ENCODE data around the gene SPECC1L. TPM values are rescaled to one million over a fixed set of nuclear protein-coding genes. Genes with fewer than 3 reads are reported as not detected.
A peak's percentile ranks its signal among the peaks of the same experiment; 100 is the strongest.

SPECC1L gene
- total RNA-seq, 2 donors from 2014 or later = 23.1 to 26.0 TPM

GRCh38 chr22:24427500-24428164 is 157.0 kb downstream of the SPECC1L start, which contains the start of gene ADORA2A:
Gene ADORA2A (plus strand): TSS chr22:24427599. CDS start chr22:24433405, 5,806 bp downstream.
- H3K27me3 ChIP-seq = peaks cover 0 to 8% of the 10 kb centered on the region in 2 donors
- TF ChIP-seq CTCF (IDR thresholded peaks at IDR 0.05) = no peak
- TF ChIP-seq POLR2A (IDR thresholded peaks at IDR 0.05) = no peak
- no peaks in the 10 kb centered on the region for H3K36me3 ChIP-seq (replicated peaks in 1 of 2; ENCODE audit: insufficient read depth in 1 of 2, low read depth in 2 of 2)
- peak within 1 kb of the TSS in 1 of 4 donors; percentile 47 for H3K27ac ChIP-seq
- H3K4me3 ChIP-seq = no peak within 1 kb of the TSS
- 67 to 71% methylated on average over 1 to 15 of the region's 22 CpGs for WGBS, 2 donors
- peak in 1 of 4 donors; percentile 44 for DNase-seq
- intact Hi-C loops (cut with DNase I) = loop anchor here (5.0 kb wide), 1 partner anchor 95 kb away; no protein-coding TSS in a partner anchor
- H3K4me1 ChIP-seq = peaks cover 24% of the 10 kb centered on the region
- ATAC-seq = no peak
- H3K9me3 ChIP-seq = no peaks in the 10 kb centered on the region

GRCh38 chr22:24428751-24429410 is 158.2 kb downstream of the SPECC1L start:
- TF ChIP-seq POLR2A (IDR thresholded peaks at IDR 0.05) = no peak
- TF ChIP-seq CTCF (IDR thresholded peaks at IDR 0.05) = no peak
- DNase-seq (no peak), ATAC-seq (no peak)
- Histone ChIP-seq H3K27me3 (peaks cover 0 to 8% of the 10 kb centered on the region in 2 donors), H3K9me3 (no peaks in the 10 kb centered on the region), H3K4me1 (peaks cover 28% of the 10 kb centered on the region), H3K4me3 (no peak overlapping the region), H3K27ac (no peak overlapping the region), H3K36me3 (replicated peaks in 1 of 2; ENCODE audit: insufficient read depth in 1 of 2, low read depth in 2 of 2) (no peaks in the 10 kb centered on the region)
- 72 to 73% methylated on average over 10 to 11 of the region's 11 CpGs for WGBS, 2 donors
- intact Hi-C loops (cut with DNase I) = loop anchor here (5.0 kb wide), 1 partner anchor 93 kb away; no protein-coding TSS in a partner anchor

- Histone ChIP-seq H3K9me3 (no peaks in the 10 kb centered on the region), H3K4me1 (peaks cover 20% of the 10 kb centered on the region), H3K4me3 (no peak overlapping the region), H3K36me3 (replicated peaks in 1 of 2; ENCODE audit: insufficient read depth in 1 of 2, low read depth in 2 of 2) (no peaks in the 10 kb centered on the region), H3K27me3 (peaks cover 0 to under 1% of the 10 kb centered on the region in 2 donors), H3K27ac (no peak overlapping the region)
- no peak for TF ChIP-seq POLR2A (IDR thresholded peaks at IDR 0.05)
- no peak for TF ChIP-seq CTCF (IDR thresholded peaks at IDR 0.05)
- WGBS, 2 donors = 66 to 73% methylated on average over 7 to 19 of the region's 22 CpGs
- ATAC-seq (no peak), DNase-seq (peak in 1 of 4 donors; percentile 60)
- intact Hi-C loops (cut with DNase I) = loop anchor here (5.0 kb wide), 1 partner anchor 93 kb away; no protein-coding TSS in a partner anchor
Observed at GRCh38 chr22:24429411-24430365, 159.1 kb downstream of the SPECC1L start.

- intact Hi-C loops (cut with DNase I) = no loop called here
- Histone ChIP-seq H3K9me3 (no peaks in the 10 kb centered on the region), H3K27ac (no peak overlapping the region), H3K4me1 (peaks cover 20% of the 10 kb centered on the region), H3K4me3 (no peak overlapping the region), H3K27me3 (no peaks in the 10 kb centered on the region), H3K36me3 (replicated peaks in 1 of 2; ENCODE audit: insufficient read depth in 1 of 2, low read depth in 2 of 2) (no peaks in the 10 kb centered on the region)
- ATAC-seq (no peak), DNase-seq (no peak)
- WGBS, 2 donors = 76 to 93% methylated on average over 3 to 14 of the region's 14 CpGs
- no peak for TF ChIP-seq POLR2A (IDR thresholded peaks at IDR 0.05)
- TF ChIP-seq CTCF (IDR thresholded peaks at IDR 0.05) = no peak
Observed at GRCh38 chr22:24430431-24431308, 160.0 kb downstream of the SPECC1L start.

Data from body of pancreas (tissue), 4 donors.